Body of pancreas (tissue), 2 donors: ENCODE data around the gene CTXN2. TPM values are rescaled to one million over a fixed set of nuclear protein-coding genes. Genes with fewer than 3 reads are reported as not detected.

Experiments
- total RNA-seq, 2 donors: library from RNA; depleted of rRNA; stranded (reverse); fragments of >200 nt; gene quantifications; one replicate each; pipeline ENCODE4 v1.1.0, GENCODE V29; 2016

Gene CTXN2
- total RNA-seq, 2 donors from 2014 or later, result 0.52 TPM; not detected in 1

Other genes with a start within 250 kb of the CTXN2 start
- gene SLC24A5, start 70.7 kb upstream of the CTXN2 start, total RNA-seq, result not detected
- gene MYEF2, start 13.4 kb upstream of the CTXN2 start, total RNA-seq, result 10 to 100 TPM; 12.9 to 16.6 TPM
- gene SLC12A1, start 14.6 kb downstream of the CTXN2 start, total RNA-seq, result not detected
- gene DUT, start 139.8 kb downstream of the CTXN2 start, total RNA-seq, result 10 to 100 TPM; 71.1 to 77.8 TPM